Activated T-helper 2 cell treated with anti-CD3 and anti-CD28 coated beads, Interferon-gamma antibody, Interleukin-2, Interleukin-4, amounts not matched to agents 10 μg/mL and 5 μg/mL and 100 μg/mL, durations not matched to agents 14 hours and 24 hours and 36 hours (primary cell): Measurements from ENCODE around the gene EXOSC7. TPM values are rescaled to one million over a fixed set of nuclear protein-coding genes. Genes with fewer than 3 reads are reported as not detected.

Experiments
- DNase-seq: peaks from one replicate; pipeline ENCODE4 v3.0.0; 2021; ENCODE audit warnings: low spot score
- H3K27ac Mint-ChIP-seq: one replicate; pipeline ENCODE4 v1.8.0; 2021; ENCODE audit warnings: mixed read lengths
- H3K27me3 Mint-ChIP-seq: one replicate; pipeline ENCODE4 v1.8.0; 2021; ENCODE audit warnings: low read depth, mixed read lengths
- H3K36me3 Mint-ChIP-seq: one replicate; pipeline ENCODE4 v1.8.0; 2021; ENCODE audit warnings: low read depth, mixed read lengths
- H3K4me1 Mint-ChIP-seq: one replicate; pipeline ENCODE4 v1.8.0; 2021; ENCODE audit warnings: low read depth, mixed read lengths
- H3K4me3 Mint-ChIP-seq: one replicate; pipeline ENCODE4 v1.8.0; 2021; ENCODE audit warnings: low read depth, mild to moderate bottlenecking, moderate library complexity, mixed read lengths
- H3K9me3 Mint-ChIP-seq: one replicate; pipeline ENCODE4 v1.8.0; 2021; ENCODE audit warnings: mixed read lengths
- intact Hi-C: fragments of 100-400 bp; cut with micrococcal nuclease; formaldehyde crosslinking; loops from one replicate; pipeline ENCODE4 v1.15.1; 2023
- total RNA-seq: library from RNA; stranded (reverse); gene quantifications from 2 replicates; pipeline ENCODE4 v1.2.3, GENCODE V29; 2022

Gene EXOSC7
- total RNA-seq, 1 donor from 2014 or later, result 83.0 TPM

- peaks cover 40% of the 10 kb centered on the region for H3K4me1 Mint-ChIP-seq
- no peak overlapping the region for H3K4me3 Mint-ChIP-seq
- no peak for DNase-seq
- H3K36me3 Mint-ChIP-seq, result no peaks in the 10 kb centered on the region
- intact Hi-C loops, result no loop called here
- no peaks in the 10 kb centered on the region for H3K27me3 Mint-ChIP-seq
- H3K27ac Mint-ChIP-seq, result no peak overlapping the region
- no peaks in the 10 kb centered on the region for H3K9me3 Mint-ChIP-seq
Observed at GRCh38 chr3:45059132-45059531, 83.1 kb downstream of the EXOSC7 start.

GRCh38 chr3:45060165-45060892, 84.3 kb downstream of the EXOSC7 start:
- H3K27me3 Mint-ChIP-seq, result no peaks in the 10 kb centered on the region
- H3K27ac Mint-ChIP-seq, result no peak overlapping the region
- peaks cover 39% of the 10 kb centered on the region for H3K4me1 Mint-ChIP-seq
- no peaks in the 10 kb centered on the region for H3K36me3 Mint-ChIP-seq
- intact Hi-C loops, result no loop called here
- no peaks in the 10 kb centered on the region for H3K9me3 Mint-ChIP-seq
- no peak overlapping the region for H3K4me3 Mint-ChIP-seq
- DNase-seq, result no peak

Other genes starting within 250 kb of the EXOSC7 start
- 1.1 and 1.3 TPM in 2 replicates for gene ZNF501, start 246.6 kb upstream of the EXOSC7 start, total RNA-seq
- 39.2 and 43.7 TPM in 2 replicates for gene KIAA1143, start 214.6 kb upstream of the EXOSC7 start, total RNA-seq
- 28.5 and 28.7 TPM in 2 replicates for gene KIF15, start 214.4 kb upstream of the EXOSC7 start, total RNA-seq
- gene TMEM42, start 114.3 kb upstream of the EXOSC7 start, total RNA-seq, result 8.8 and 9.4 TPM in 2 replicates
- not detected in 2 replicates for gene TGM4, start 101.6 kb upstream of the EXOSC7 start, total RNA-seq
- 38.0 and 40.3 TPM in 2 replicates for gene ZDHHC3, start 70 bp upstream of the EXOSC7 start, total RNA-seq
- gene CLEC3B, start 50.1 kb downstream of the EXOSC7 start, total RNA-seq, result 0.21 TPM in 1 of 2 replicates, not detected in the other
- 7.4 and 8.1 TPM in 2 replicates for gene CDCP1, start 170.1 kb downstream of the EXOSC7 start, total RNA-seq